ENCODE measurements around the gene NASP.
A peak's percentile ranks its signal among the peaks of the same experiment; 100 is the strongest.
"Not testable (repeated sequence)": the region's sequence is repeated elsewhere in the genome, so short reads cannot be mapped to it uniquely, and the experiment has no call there.

NASP gene

DNA sequence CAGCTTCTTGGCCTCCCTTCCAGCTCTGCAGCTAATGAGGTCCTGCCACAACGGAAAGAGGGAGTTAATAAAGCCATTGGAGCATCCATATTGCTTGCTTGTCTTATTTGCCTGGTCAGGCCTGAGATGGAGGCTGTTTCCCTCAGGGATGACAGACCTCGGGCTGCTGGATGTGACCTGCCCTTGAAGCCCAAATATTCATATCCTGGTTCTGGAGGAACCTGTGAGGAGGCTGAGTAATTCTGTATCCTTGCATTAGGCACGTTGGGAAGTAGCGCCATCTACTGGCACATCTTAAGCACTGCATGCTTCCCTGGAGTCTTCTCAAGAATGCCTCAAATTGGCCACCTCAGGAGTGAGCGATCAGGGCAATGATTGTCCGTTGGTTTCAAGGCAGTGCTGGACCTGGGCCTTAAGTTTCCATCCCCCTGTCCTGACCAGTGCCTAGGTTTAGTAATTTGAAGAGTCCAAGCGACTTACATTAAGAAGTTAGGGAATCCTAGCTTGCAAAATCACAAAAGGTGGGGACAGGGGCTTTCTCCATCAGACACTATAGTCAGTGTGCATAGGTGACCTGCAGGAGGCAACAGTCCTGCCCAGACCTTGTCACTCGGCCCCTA, 13.8 kb upstream of the NASP start:
- DNase-seq = peak; percentile 59 to 63

DNA sequence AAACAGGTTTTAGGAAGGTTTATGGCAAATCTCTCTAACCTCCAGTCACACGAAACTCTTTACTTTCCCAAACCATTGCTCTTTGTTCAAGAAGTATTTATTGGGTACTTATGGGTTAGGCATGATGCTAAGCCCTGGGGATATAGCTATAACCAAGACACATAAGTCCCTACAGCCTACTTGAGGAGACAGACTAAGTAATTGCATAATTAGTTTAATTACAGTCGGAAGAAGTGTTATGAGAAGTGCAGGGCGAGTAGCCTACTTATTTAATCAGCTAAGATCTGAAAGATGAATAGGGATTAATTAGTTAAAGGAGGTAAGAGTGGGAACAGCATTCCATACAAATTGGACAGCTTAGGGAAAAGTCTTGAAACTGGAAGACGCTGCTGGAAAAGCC, 13.2 kb upstream of the NASP start:
- DNase-seq = no peak

DNA sequence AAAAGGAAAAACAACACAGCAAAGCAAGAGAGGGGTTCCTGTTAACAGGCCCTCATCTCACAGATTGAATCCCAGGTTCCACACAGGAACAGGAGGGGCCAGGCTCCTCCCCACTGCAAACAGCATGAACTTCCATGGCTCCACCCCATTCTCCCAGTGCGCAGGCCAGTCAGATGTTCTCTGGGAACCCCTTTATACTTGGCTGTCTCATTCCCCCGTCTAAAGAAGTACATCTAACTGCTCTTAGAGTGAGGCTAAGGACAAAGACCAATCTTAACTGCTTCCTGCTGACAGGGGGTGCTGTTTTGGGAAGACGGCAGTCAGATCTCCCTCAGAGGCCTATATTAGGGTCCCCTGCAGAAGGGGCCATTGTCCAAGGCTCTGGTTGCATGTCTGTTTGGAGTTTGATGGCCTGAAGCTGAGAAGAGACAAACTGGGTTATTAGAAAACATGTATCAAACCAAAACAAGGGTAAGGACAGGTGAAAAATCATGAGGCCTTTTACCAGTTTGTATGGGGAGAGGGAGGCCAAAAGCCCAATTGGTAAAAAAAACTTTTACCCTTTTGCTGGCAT, 10.5 kb upstream of the NASP start:
- DNase-seq = no peak

GRCh38 chr1:45574105-45574626, 9.7 kb upstream of the NASP start:
- DNase-seq = no peak

- DNase-seq = peak; percentile 91 to 99
These were observed 576 bp upstream of the NASP start for GRCh38 chr1:45583264-45583665.

- DNase-seq = peak; percentile 68 to 80
These were observed 689 bp downstream of the NASP start for GRCh38 chr1:45584351-45585109.

- peak in 1 of 2 donors; percentile 33 for DNase-seq
These were observed 1.2 kb downstream of the NASP start for GRCh38 chr1:45585110-45585426.

DNA sequence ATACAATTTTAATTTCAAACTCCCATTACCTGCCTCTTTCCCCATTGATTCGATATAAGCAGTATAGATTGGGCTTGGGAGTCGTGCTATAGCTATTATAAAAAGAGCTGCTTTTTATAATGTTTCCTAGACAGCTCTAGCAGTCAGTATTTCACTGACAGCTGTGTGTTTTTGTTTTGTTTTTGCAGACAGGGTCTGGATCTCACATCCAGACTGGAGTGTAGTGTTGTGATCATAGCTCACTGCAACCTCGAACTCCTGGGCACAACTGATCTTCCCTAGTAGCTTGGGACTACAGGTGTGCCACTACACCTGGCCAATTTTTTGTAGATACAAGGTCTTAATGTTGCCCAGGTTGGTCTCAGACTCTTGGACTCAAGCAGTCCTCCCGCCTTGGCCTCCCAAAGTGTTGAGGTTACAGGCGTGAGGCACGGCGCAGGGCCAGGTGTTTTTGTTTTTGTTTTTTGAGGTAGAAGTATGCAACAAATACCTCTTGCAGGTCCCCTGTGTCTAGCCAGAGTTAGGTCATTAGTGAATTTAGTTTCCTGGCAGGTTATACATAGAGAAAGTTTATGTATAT, 1.7 kb downstream of the NASP start:
- DNase-seq = no peak

DNA sequence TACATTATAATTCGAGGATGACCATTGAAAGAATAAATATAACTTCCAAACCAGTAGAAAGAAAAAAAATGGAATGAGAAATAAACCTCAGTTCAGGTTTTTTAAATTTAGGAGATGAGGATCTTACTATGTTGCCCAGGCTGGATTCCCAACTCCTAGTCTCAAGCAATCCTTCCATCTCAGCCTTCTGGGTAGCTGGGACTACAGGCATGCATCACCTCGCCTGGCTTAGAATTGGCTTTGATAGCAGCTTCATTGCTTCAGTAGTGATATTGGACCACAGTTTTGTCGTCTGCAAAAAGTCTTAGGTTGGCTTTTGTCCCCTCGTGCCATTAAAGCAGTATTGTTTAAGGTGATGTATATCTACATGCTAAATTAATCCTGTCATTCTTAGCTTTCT, 2.9 kb downstream of the NASP start:
- DNase-seq = no peak

DNA sequence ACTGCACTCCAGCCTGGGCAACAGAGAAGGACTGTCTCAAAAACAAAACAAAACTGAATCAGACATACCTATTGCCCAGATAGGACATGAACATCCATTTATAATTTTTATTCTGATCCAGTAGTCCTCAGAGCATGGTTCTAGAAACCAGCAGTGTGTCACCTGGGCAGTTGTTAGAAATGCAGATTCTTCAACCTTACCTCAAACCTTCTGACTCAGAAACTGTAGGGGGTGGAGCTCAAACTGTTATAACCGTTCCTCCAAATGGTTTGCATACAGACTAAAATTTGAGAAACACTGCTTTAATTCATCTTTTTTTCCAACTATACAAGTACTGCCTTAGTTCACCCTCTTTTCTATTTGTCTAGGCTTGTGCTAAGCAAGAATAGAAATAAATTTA, 6.0 kb downstream of the NASP start:
- DNase-seq = no peak

GRCh38 chr1:45594412-45594811, 10.6 kb downstream of the NASP start:
- no peak for DNase-seq

DNA sequence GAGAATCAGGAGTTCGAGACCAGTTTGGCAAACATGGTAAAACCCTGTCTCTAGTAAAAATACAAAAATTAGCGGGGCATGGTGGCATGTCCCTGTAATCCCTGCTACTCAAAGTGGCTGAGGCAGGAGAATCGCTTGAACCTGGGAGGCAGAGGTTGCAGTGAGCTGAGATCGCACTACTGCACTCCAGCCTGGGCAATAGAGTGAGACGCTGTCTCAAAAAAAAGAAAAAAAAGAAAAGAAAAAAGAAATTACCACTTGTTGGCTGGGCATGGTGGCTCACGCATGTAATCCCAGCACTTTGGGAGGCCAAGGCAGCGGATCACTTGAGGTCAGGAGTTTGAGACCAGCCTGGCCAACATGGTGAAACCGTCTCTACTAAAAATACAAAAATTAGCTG, 12.9 kb downstream of the NASP start:
- not testable (repeated sequence) for DNase-seq

GRCh38 chr1:45604239-45604638, 20.4 kb downstream of the NASP start:
- DNase-seq = no peak

DNA sequence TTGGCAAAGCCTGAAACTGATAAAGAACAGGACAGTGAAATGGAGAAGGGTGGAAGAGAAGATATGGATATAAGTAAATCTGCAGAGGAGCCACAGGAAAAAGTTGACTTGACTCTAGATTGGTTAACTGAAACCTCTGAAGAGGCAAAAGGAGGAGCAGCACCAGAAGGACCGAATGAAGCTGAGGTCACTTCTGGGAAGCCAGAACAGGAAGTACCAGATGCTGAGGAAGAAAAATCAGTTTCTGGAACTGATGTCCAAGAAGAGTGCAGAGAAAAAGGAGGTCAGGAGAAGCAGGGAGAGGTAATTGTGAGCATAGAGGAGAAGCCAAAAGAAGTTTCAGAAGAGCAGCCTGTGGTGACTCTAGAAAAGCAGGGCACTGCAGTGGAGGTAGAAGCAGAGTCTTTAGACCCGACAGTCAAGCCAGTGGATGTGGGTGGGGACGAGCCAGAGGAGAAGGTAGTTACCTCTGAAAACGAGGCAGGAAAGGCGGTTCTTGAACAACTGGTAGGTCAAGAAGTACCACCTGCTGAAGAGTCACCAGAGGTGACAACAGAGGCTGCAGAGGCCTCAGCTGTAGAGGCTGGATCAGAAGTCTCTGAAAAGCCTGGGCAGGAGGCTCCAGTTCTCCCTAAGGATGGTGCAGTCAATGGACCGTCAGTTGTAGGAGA, 23.7 kb downstream of the NASP start:
- DNase-seq = no peak

DNA sequence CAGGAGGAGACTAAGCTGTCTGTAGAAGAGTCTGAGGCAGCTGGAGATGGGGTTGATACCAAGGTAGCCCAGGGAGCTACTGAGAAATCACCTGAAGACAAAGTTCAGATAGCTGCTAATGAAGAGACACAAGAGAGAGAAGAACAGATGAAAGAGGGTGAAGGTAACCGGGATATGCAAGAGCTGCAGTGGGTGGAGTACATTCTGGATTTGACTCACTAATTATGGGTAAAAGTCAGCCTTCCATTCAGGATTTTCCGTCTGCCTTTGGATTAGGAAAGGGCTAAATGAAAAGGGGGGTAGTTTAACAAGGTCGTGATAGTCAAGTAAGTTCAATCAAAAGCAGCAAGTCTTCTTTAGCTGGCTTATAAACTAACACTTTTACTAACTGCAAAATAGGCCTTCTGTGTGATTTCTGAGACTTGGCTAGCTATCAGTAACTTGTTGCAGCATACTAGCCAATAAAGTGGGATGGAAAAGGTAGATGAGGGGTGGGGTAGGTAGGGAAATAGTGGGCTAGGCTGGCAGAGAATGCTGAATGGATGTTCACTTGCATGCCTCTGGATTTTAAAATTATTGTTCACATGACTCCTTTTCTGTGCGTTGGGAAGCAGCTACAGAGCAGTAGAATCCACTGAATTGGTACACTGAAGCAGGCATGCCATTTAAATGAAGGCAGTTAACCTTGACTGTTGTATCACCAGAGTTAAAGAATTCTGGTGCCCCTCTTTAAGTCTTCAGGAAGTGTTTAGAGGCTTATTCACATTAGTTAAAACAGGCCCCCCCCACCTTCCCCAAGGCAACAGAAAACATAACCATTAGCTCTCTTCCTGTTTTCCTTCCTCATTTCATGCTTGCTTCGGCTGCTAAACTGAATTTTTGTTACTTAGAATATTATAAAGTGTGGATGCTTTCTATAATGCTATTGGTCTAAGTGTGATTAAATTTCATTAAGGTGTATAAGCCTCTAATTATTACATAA, 24.6 kb downstream of the NASP start:
- DNase-seq = no peak

GRCh38 chr1:45610589-45611226, 26.9 kb downstream of the NASP start:
- DNase-seq = no peak

DNA sequence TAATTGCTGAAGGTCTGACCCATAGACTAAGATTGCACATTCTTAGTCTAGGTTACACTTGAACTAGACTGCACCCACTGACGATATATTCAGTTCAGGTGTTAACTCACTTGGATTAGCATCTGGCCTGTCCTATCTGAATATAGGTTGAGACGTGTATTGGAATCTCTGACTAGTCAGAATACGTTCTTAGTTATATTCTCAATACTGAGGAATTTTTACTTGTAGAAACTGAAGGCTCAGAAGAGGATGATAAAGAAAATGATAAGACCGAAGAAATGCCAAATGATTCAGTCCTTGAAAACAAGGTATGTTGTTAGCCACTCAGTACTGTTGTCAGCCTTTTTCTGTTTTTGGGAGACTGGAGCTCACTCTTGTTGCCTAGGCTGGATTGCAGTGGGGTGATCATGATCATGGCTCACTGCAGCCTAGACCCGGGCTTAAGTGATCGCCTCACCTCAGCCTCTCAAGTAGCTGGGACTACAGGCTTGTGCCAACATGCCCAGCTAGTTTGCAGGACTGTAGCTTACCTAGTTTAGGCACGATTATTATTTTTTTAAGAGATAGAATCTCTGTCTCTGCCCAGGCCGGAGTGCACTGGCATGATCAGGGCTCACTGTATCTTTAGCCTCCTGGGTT, 29.2 kb downstream of the NASP start:
- no peak for DNase-seq

DNA sequence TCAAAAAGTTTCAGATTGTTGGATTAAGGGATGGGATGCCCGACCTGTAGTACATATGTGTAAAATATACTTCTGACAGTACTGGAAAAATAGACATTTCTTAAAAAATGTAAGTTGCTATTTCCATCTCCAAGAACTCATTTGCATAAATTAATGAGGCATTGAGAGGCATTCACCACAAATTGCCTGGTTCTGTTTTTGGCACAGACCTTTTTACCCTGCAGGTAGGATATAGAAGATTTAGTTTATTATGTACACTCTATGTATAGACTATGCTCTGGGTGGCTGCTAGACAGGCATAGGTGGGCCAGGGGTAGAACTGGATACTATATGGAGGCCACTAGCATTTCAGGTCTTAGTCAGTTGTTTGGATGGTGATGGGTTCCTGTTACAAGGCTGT, 32.0 kb downstream of the NASP start:
- DNase-seq = no peak

GRCh38 chr1:45617618-45618017, 33.8 kb downstream of the NASP start:
- no peak for DNase-seq

- no peak for DNase-seq
These were observed 35.5 kb downstream of the NASP start for GRCh38 chr1:45619149-45619921.

Data from hippocampal formation (tissue), 2 donors.